Mesenchymal stem cell (in vitro differentiated cells and primary cell): Measurements from ENCODE around the gene ERGIC3.

Experiments
- DNase-seq: peaks from one replicate; pipeline ENCODE4 v3.0.0-alpha.2; 2013
- H2AFZ ChIP-seq: one replicate; pipeline ENCODE4 v1.6.1; 2013; ENCODE audit warnings: low read depth, mild to moderate bottlenecking, control low read depth, inconsistent platforms, low read length, moderate library complexity
- H2AK5ac ChIP-seq: 2 replicates; pipeline ENCODE4 v1.6.1; 2013; ENCODE audit warnings: low read length, moderate library complexity, mild to moderate bottlenecking, inconsistent platforms; ENCODE audit not compliant: severe bottlenecking
- H2BK120ac ChIP-seq: one replicate; pipeline ENCODE4 v1.6.1; 2013; ENCODE audit warnings: low read depth, mild to moderate bottlenecking, inconsistent platforms, low read length, moderate library complexity
- H2BK12ac ChIP-seq, 2 experiments: one replicate each; pipeline ENCODE4 v1.6.1; 2013; ENCODE audit warnings: inconsistent platforms in 2 of 2, low read length in 2 of 2, mild to moderate bottlenecking in 2 of 2, moderate library complexity in 2 of 2, control low read depth in 1 of 2
- H2BK15ac ChIP-seq: one replicate; pipeline ENCODE4 v1.6.1; 2013; ENCODE audit warnings: mild to moderate bottlenecking, low read depth, inconsistent platforms; ENCODE audit not compliant: poor library complexity, severe bottlenecking
- H2BK5ac ChIP-seq: 2 replicates; pipeline ENCODE4 v1.6.1; 2013; ENCODE audit warnings: low read depth, mild to moderate bottlenecking, low read length, control low read depth, inconsistent platforms; ENCODE audit not compliant: poor library complexity, severe bottlenecking
- H3K14ac ChIP-seq, 2 experiments: one replicate each; pipeline ENCODE4 v1.6.1; 2013; ENCODE audit warnings: inconsistent platforms in 2 of 2, low read length in 2 of 2, control low read depth in 1 of 2, mild to moderate bottlenecking in 1 of 2, moderate library complexity in 1 of 2
- H3K18ac ChIP-seq, 2 experiments: one replicate each; pipeline ENCODE4 v1.6.1; 2013; ENCODE audit warnings: inconsistent platforms in 2 of 2, low read length in 2 of 2, control low read depth in 1 of 2, low read depth in 1 of 2, mild to moderate bottlenecking in 1 of 2
- H3K23ac ChIP-seq, 2 experiments: one replicate each; pipeline ENCODE4 v1.6.1; 2013; ENCODE audit warnings: inconsistent platforms in 2 of 2, low read length in 2 of 2, mild to moderate bottlenecking in 2 of 2, moderate library complexity in 2 of 2, control low read depth in 1 of 2
- H3K27ac ChIP-seq: 2 replicates; pipeline ENCODE4 v1.5.1; 2013; ENCODE audit warnings: mild to moderate bottlenecking, moderate library complexity, low read length, control low read depth, inconsistent platforms; ENCODE audit not compliant: poor library complexity, severe bottlenecking
- H3K27me3 ChIP-seq, 2 experiments: 2 replicates each; pipeline versions ENCODE4 v1.6.1 to v1.7.0; 2013; ENCODE audit warnings: low read length in 2 of 2, mild to moderate bottlenecking in 2 of 2, moderate library complexity in 2 of 2, control low read depth in 1 of 2, inconsistent platforms in 1 of 2; ENCODE audit not compliant: control insufficient read depth in 1 of 2, insufficient read depth in 1 of 2
- H3K36me3 ChIP-seq, 2 experiments: 2 replicates each; pipeline versions ENCODE4 v1.6.1 to v1.7.0; 2013; ENCODE audit warnings: low read length in 2 of 2, control low read depth in 1 of 2, inconsistent platforms in 1 of 2, low read depth in 1 of 2, mild to moderate bottlenecking in 1 of 2; ENCODE audit not compliant: insufficient read depth in 2 of 2, control insufficient read depth in 1 of 2
- H3K4ac ChIP-seq, 2 experiments: one replicate each; pipeline ENCODE4 v1.6.1; 2013; ENCODE audit warnings: inconsistent platforms in 2 of 2, low read length in 2 of 2, mild to moderate bottlenecking in 2 of 2, moderate library complexity in 2 of 2, control low read depth in 1 of 2, low read depth in 1 of 2
- H3K4me1 ChIP-seq: 2 replicates; pipeline ENCODE4 v1.6.1; 2013; ENCODE audit warnings: low read depth, low read length, control low read depth; ENCODE audit not compliant: control insufficient read depth, insufficient read depth
- H3K4me2 ChIP-seq: 2 replicates; pipeline ENCODE4 v1.6.1; 2013; ENCODE audit warnings: low read length, mild to moderate bottlenecking, inconsistent platforms; ENCODE audit not compliant: poor library complexity, severe bottlenecking
- H3K4me3 ChIP-seq, 2 experiments: 2 replicates each; pipeline versions ENCODE4 v1.5.1 to v1.7.0; 2013; ENCODE audit warnings: low read length in 2 of 2, mild to moderate bottlenecking in 2 of 2, control low read depth in 1 of 2, low read depth in 1 of 2; ENCODE audit not compliant: insufficient read depth in 1 of 2
- H3K79me1 ChIP-seq: replicated peaks from 2 replicates; pipeline ENCODE4 v1.6.1; 2013; ENCODE audit warnings: mild to moderate bottlenecking, control low read depth, low read length, inconsistent platforms; ENCODE audit not compliant: poor library complexity, severe bottlenecking
- H3K9ac ChIP-seq: 2 replicates; pipeline ENCODE4 v1.7.0; 2013; ENCODE audit warnings: mild to moderate bottlenecking, low read length, moderate library complexity
- H3K9me3 ChIP-seq: 2 replicates; pipeline ENCODE4 v1.7.0; 2013; ENCODE audit warnings: mild to moderate bottlenecking, low read length; ENCODE audit not compliant: control insufficient read depth
- H4K8ac ChIP-seq: one replicate; pipeline ENCODE4 v1.6.1; 2013; ENCODE audit warnings: inconsistent platforms, mild to moderate bottlenecking, low read length, moderate library complexity
- H4K91ac ChIP-seq: one replicate; pipeline ENCODE4 v1.6.1; 2013; ENCODE audit warnings: mild to moderate bottlenecking, low read length, inconsistent platforms
- WGBS: methylation state at CpG from one replicate; pipeline ENCODE4 v1.1.7; 2013; ENCODE audit warnings: mixed read lengths; 5-methylcytosine and 5-hydroxymethylcytosine counted together

ERGIC3 gene

DNA sequence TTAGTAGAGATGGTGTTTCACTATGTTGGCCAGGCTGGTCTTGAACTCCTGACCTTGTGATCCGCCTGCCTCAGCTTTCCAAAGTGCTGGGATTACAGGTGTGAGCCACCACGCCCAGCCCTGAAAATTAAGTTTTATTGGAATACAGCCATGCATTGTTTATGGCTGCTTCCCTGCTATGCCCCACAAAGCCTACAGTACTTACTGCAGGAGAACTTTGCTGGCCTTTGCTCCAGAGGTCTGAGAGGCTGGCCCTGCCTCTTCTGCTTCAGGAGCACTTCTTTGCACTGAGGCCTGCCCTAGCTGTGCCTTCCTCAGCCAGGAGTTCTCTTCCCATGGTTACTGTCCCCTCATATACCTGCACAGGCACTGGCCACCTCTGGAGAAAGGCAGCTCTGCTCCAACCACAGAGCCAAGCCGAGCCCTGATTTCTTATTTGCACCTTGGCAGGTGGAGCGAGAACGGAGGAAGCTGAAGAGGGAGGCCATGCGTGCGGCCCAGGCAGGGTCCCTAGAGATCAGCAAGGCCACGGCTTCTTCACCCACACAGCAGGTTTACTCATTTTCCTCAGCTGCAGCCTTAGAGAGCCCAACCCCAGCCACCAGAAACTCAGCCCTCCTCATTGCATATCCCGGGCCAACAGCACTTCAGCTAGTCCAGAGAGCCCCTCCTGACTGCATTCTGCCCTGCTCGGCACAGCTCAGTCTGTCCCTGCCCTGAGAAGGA is 33.2 kb upstream of the ERGIC3 start:
- H3K18ac ChIP-seq, result no peak overlapping the region
- H4K8ac ChIP-seq, result no peak overlapping the region
- H3K4ac ChIP-seq, result no peak overlapping the region
- no peak overlapping the region for H3K9ac ChIP-seq
- H4K91ac ChIP-seq, result no peak overlapping the region
- H2BK120ac ChIP-seq, result no peak overlapping the region
- DNase-seq, result no peak
- no peak overlapping the region for H2AFZ ChIP-seq
- no peak overlapping the region for H3K27ac ChIP-seq
- H3K4me3 ChIP-seq, result no peak overlapping the region
- H3K27me3 ChIP-seq, result no peaks in the 10 kb centered on the region
- H3K23ac ChIP-seq, result no peak overlapping the region
- no peak overlapping the region for H2AK5ac ChIP-seq
- 98% methylated on average over 10 of the region's 10 CpGs for WGBS
- no peak overlapping the region for H3K14ac ChIP-seq
- H3K36me3 ChIP-seq, result peaks cover 75 to 97% of the 10 kb centered on the region in 2 experiments
- H3K9me3 ChIP-seq, result no peaks in the 10 kb centered on the region
- no peak overlapping the region for H3K4me2 ChIP-seq
- H3K79me1 ChIP-seq, result peaks cover 37% of the 10 kb centered on the region
- H2BK12ac ChIP-seq, result no peak overlapping the region
- H2BK15ac ChIP-seq, result no peak overlapping the region
- no peak overlapping the region for H2BK5ac ChIP-seq
- peaks cover 13% of the 10 kb centered on the region for H3K4me1 ChIP-seq

DNA sequence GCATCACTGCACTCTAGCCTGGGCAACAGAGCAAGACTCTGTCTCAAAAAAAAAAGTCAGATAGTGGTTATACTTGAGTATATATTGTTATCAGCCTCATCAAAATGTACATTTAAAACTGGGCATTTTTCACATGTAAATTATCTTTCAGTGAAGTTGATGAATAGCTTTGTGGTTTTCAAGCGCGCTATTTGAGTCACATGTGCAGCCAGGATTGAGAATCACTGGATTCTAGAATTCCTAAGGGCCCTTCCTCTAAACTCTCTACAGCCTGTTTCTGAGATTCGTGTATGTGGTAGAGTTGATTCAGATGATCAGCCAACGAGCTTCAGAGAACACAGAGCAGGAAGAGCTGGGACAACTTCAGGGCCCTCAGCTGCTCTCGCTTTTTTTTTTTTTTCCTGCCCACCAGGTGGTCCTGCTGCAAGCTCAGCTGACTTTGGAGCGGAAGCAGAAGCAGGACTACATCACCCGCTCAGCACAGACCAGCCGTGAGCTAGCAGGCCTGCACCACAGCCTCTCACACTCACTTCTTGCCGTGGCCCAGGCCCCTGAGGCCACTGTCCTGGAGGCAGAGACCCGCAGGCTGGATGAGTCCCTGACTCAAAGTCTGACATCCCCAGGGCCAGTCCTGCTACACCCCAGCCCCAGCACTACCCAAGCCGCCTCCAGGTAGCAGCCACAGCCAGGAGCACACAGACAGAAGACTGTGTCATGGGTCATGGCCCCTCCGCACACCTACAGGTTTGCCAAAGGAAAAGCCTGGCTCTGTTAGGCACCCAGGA is 30.7 kb upstream of the ERGIC3 start:
- DNase-seq, result peak; percentile 41
- no peak overlapping the region for H3K14ac ChIP-seq
- no peak overlapping the region for H3K4me2 ChIP-seq
- H2BK15ac ChIP-seq, result no peak overlapping the region
- H2AK5ac ChIP-seq, result peak overlapping the region; percentile 49
- H3K79me1 ChIP-seq, result peaks cover 24% of the 10 kb centered on the region
- H3K9me3 ChIP-seq, result no peaks in the 10 kb centered on the region
- H3K27ac ChIP-seq, result peak overlapping the region; percentile 85
- H2BK120ac ChIP-seq, result no peak overlapping the region
- H3K4me1 ChIP-seq, result peaks cover 19% of the 10 kb centered on the region
- H3K27me3 ChIP-seq, result no peaks in the 10 kb centered on the region
- no peak overlapping the region for H2AFZ ChIP-seq
- no peak overlapping the region for H3K4me3 ChIP-seq
- 94% methylated on average over 9 of the region's 12 CpGs for WGBS
- no peak overlapping the region for H3K23ac ChIP-seq
- H2BK12ac ChIP-seq, result no peak overlapping the region
- peaks cover 74 to 91% of the 10 kb centered on the region in 2 experiments for H3K36me3 ChIP-seq
- H3K18ac ChIP-seq, result no peak overlapping the region
- no peak overlapping the region for H2BK5ac ChIP-seq
- H4K8ac ChIP-seq, result no peak overlapping the region
- no peak overlapping the region for H4K91ac ChIP-seq
- H3K4ac ChIP-seq, result no peak overlapping the region
- H3K9ac ChIP-seq, result no peak overlapping the region

DNA sequence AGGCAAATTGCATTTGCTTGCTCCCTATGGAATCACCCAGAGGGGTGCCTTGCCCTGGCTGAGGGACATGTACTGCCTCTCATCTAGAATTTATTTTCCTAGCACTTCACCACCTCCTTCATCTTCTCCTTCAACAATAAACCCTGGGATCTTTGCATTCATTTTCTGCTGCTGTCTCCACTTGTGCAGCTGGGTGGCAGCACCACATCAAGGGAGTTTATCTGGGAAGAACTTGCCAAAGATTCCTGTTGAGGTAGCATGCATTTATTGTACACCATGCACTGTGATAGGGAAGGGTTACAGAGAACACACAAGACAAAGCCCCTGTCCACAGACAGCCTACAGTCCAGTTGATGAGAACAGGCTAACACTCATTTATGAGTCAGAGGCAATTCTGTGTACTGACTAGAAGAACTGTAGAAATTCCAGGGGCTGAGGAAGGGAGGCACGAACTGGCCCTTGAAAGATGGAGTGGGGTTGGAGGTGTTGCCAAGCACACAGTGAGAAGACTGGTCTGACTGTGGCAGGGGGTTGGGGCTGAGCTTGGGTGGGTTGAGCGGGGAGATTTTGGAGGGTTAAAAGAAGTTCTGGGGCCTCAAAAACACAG is 30.0 kb upstream of the ERGIC3 start:
- Histone ChIP-seq H3K27me3 (no peaks in the 10 kb centered on the region), H2BK12ac (no peak overlapping the region), H3K4ac (no peak overlapping the region), H3K9ac (no peak overlapping the region), H3K18ac (no peak overlapping the region), H3K36me3 (peaks cover 74 to 83% of the 10 kb centered on the region in 2 experiments), H2BK5ac (no peak overlapping the region), H3K23ac (no peak overlapping the region), H2AFZ (no peak overlapping the region), H3K79me1 (peaks cover 21% of the 10 kb centered on the region), H3K4me3 (no peak overlapping the region), H2BK15ac (no peak overlapping the region), H3K14ac (no peak overlapping the region), H3K4me1 (peaks cover 24% of the 10 kb centered on the region), H4K91ac (no peak overlapping the region), H2AK5ac (peak overlapping the region; percentile 49), H2BK120ac (no peak overlapping the region), H3K27ac (peak overlapping the region; percentile 85), H3K4me2 (no peak overlapping the region), H4K8ac (no peak overlapping the region), H3K9me3 (no peaks in the 10 kb centered on the region)
- peak; percentile 59 for DNase-seq
- WGBS, result 99% methylated on average over 2 of the region's 2 CpGs

DNA sequence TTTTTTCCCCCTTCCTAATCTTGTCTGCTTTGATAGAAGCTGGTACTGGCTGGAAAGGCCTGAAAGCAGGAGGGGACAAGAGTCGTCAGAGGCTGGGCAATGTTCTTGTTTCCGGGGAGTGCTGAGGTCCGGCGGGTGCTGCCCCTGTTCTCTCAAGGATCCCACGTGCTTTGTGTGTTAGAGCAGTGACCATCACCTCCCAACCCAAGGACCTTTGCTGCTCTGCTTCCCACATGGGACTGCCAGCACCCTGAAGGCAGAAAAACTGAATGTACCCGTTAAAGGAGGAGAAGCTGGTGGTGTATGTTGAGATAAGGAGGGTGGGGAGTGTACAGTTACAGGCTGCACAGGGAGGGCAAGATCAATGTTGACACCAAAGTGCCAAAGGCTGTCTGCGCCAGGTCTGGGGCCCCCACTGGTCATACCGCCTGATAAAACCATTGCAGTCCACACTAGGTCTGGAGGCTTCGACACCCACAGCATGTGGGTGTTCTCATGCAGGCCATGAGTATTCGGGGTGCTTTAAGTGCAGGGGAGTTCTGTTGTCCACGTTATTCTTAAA is 27.4 kb upstream of the ERGIC3 start:
- H3K27me3 ChIP-seq, result no peaks in the 10 kb centered on the region
- no peak overlapping the region for H3K4me3 ChIP-seq
- no peak overlapping the region for H2AK5ac ChIP-seq
- H3K4ac ChIP-seq, result no peak overlapping the region
- H3K14ac ChIP-seq, result no peak overlapping the region
- H3K27ac ChIP-seq, result no peak overlapping the region
- H2AFZ ChIP-seq, result no peak overlapping the region
- H2BK120ac ChIP-seq, result no peak overlapping the region
- no peak overlapping the region for H3K18ac ChIP-seq
- no peaks in the 10 kb centered on the region for H3K9me3 ChIP-seq
- no peak overlapping the region for H2BK12ac ChIP-seq
- H3K23ac ChIP-seq, result no peak overlapping the region
- H2BK15ac ChIP-seq, result no peak overlapping the region
- no peak for DNase-seq
- no peak overlapping the region for H2BK5ac ChIP-seq
- H3K4me1 ChIP-seq, result peaks cover 22% of the 10 kb centered on the region
- peaks cover 54 to 58% of the 10 kb centered on the region in 2 experiments for H3K36me3 ChIP-seq
- H3K79me1 ChIP-seq, result peaks cover 7% of the 10 kb centered on the region
- no peak overlapping the region for H4K91ac ChIP-seq
- 97% methylated on average over 11 of the region's 11 CpGs for WGBS
- H3K9ac ChIP-seq, result no peak overlapping the region
- no peak overlapping the region for H4K8ac ChIP-seq
- H3K4me2 ChIP-seq, result no peak overlapping the region
